HEK293 (cell line): ENCODE measurements around the gene ABCA2.

ENCODE experiments used
- CTCF ChIA-PET: fragments of 350-600 bp; formaldehyde crosslinking; extraction: SDS; loops from one replicate; lab custom pipeline; 2021; ENCODE audit warnings: antibody characterized with exemption; lab: Yijun Ruan, JAX
- POLR2A ChIA-PET: fragments of 300-600 bp; formaldehyde crosslinking; extraction: SDS; loops from one replicate; lab custom pipeline; 2020; ENCODE audit warnings: antibody characterized with exemption, inconsistent platforms; lab: Yijun Ruan, JAX
- H3K27ac ChIP-seq: fragments of 200-500 bp; sonication (Bioruptor generic); 2 replicates; pipeline ENCODE4 v1.5.1; 2014; ENCODE audit warnings: low read depth, low read length, control low read depth, inconsistent platforms; ENCODE audit errors: extremely low read depth
- H3K36me3 ChIP-seq, 2 experiments: fragments of 200-500 bp in 1 of 2; sonication (Bioruptor generic) in 1 of 2; 1 replicate in 1 of 2; 2 replicates in 1 of 2; pipeline ENCODE4 v1.5.1; 2014 to 2017; ENCODE audit warnings: inconsistent platforms in 2 of 2, low read length in 2 of 2; ENCODE audit not compliant: control insufficient read depth in 2 of 2, insufficient read depth in 1 of 2
- H3K4me1 ChIP-seq: fragments of 200-500 bp; sonication (Bioruptor generic); 2 replicates; pipeline ENCODE4 v1.5.1; 2014; ENCODE audit warnings: mild to moderate bottlenecking, low read length, inconsistent platforms; ENCODE audit not compliant: control insufficient read depth, insufficient read depth
- H3K4me3 ChIP-seq: 2 replicates; pipeline ENCODE4 v1.5.1; 2011; ENCODE audit warnings: low read depth, mild to moderate bottlenecking, control low read depth, low read length, moderate library complexity
- H3K9me3 ChIP-seq: fragments of 200-500 bp; sonication (Bioruptor generic); 2 replicates; pipeline ENCODE4 v1.5.1; 2014; ENCODE audit warnings: low read depth, low read length, inconsistent platforms; ENCODE audit not compliant: control insufficient read depth, insufficient read depth
- PRDM4 ChIP-seq: fragments of 450-650 bp; formaldehyde crosslinking; IDR thresholded peaks from 2 replicates; pipeline ENCODE4 v1.5.1; 2017; ENCODE audit warnings: missing biosample characterization, missing genetic modification characterization
- ZFHX2 ChIP-seq: fragments of 450-650 bp; formaldehyde crosslinking; conservative IDR thresholded peaks from 2 replicates; pipeline ENCODE4 v1.5.1; 2016; ENCODE audit warnings: missing biosample characterization, missing genetic modification characterization
- ZNF24 ChIP-seq: fragments of 450-650 bp; formaldehyde crosslinking; IDR thresholded peaks from 2 replicates; pipeline ENCODE4 v1.5.1; 2016; ENCODE audit warnings: missing biosample characterization, missing genetic modification characterization
- ZNF292 ChIP-seq: fragments of 450-650 bp; formaldehyde crosslinking; IDR thresholded peaks from 2 replicates; pipeline ENCODE4 v1.5.1; 2016; ENCODE audit warnings: low read depth, missing biosample characterization, missing genetic modification characterization, borderline replicate concordance
- ZNF362 ChIP-seq: fragments of 450-650 bp; formaldehyde crosslinking; IDR thresholded peaks from 2 replicates; pipeline ENCODE4 v1.5.1; 2016; ENCODE audit warnings: missing biosample characterization, missing genetic modification characterization
- ZNF394 ChIP-seq: fragments of 450-650 bp; formaldehyde crosslinking; IDR thresholded peaks from 2 replicates; pipeline ENCODE4 v1.5.1; 2016; ENCODE audit warnings: missing biosample characterization, missing genetic modification characterization, mild to moderate bottlenecking, moderate library complexity, borderline replicate concordance
- ZNF518A ChIP-seq: fragments of 450-650 bp; formaldehyde crosslinking; conservative IDR thresholded peaks from 2 replicates; pipeline ENCODE4 v1.5.1; 2016; ENCODE audit warnings: low read depth, missing biosample characterization, missing genetic modification characterization
- ZNF560 ChIP-seq: fragments of 450-650 bp; formaldehyde crosslinking; IDR thresholded peaks from 2 replicates; pipeline ENCODE4 v1.5.1; 2017; ENCODE audit warnings: missing biosample characterization, missing genetic modification characterization, borderline replicate concordance
- ZNF645 ChIP-seq: fragments of 450-650 bp; formaldehyde crosslinking; IDR thresholded peaks from 2 replicates; pipeline ENCODE4; 2016; ENCODE audit warnings: missing biosample characterization, missing genetic modification characterization
- ZSCAN18 ChIP-seq: fragments of 450-650 bp; formaldehyde crosslinking; IDR thresholded peaks from 2 replicates; pipeline ENCODE4 v1.5.1; 2016; ENCODE audit warnings: missing biosample characterization, missing genetic modification characterization

Gene ABCA2

GRCh38 chr9:137017071-137017470 is 11.0 kb downstream of the ABCA2 start:
- Histone ChIP-seq H3K27ac (no peak overlapping the region), H3K4me1 (no peaks in the 10 kb centered on the region), H3K36me3 (peaks cover 0 to 55% of the 10 kb centered on the region in 2 experiments; a peak in 1 of 3 replicates), H3K9me3 (no peaks in the 10 kb centered on the region), H3K4me3 (no peak overlapping the region)
- ChIA-PET POLR2A (interaction anchor here (0.6 kb wide), 1 partner anchor 17 kb away, joined by 6 read pairs; no protein-coding TSS in a partner anchor), CTCF (interaction anchor here (0.5 to 5.1 kb wide), 2 partner anchors 10 to 12 kb away, joined by 3 to 25 read pairs; no protein-coding TSS in a partner anchor)
- TF ChIP-seq ZNF560 (tag by site-specific recombination) (no peak), ZNF24 (tag by site-specific recombination) (no peak), ZNF645 (tag by site-specific recombination) (no peak), ZNF518A (tag by site-specific recombination) (no peak), ZNF362 (tag by site-specific recombination) (no peak), ZNF394 (no peak)

GRCh38 chr9:137016436-137016835 is 11.6 kb downstream of the ABCA2 start:
- POLR2A ChIA-PET = no interaction called here
- CTCF ChIA-PET = interaction anchor here (0.6 to 1.8 kb wide), 3 partner anchors 13 to 106 kb away, joined by 3 to 4 read pairs (median 3); no protein-coding TSS in a partner anchor
- no peak overlapping the region for H3K27ac ChIP-seq
- H3K36me3 ChIP-seq = peaks cover 0 to 58% of the 10 kb centered on the region in 2 experiments; a peak in 1 of 3 replicates
- H3K9me3 ChIP-seq = no peaks in the 10 kb centered on the region
- peak; percentile 37; the same call in 1 of the 2 replicates for TF ChIP-seq ZFHX2 (tag by site-specific recombination)
- no peak for TF ChIP-seq ZSCAN18
- TF ChIP-seq ZNF292 (tag by site-specific recombination) = no peak
- TF ChIP-seq PRDM4 = no peak
- H3K4me3 ChIP-seq = no peak overlapping the region
- no peaks in the 10 kb centered on the region for H3K4me1 ChIP-seq
